ENCODE measurements around the gene MTUS2. TPM values are rescaled to one million over a fixed set of nuclear protein-coding genes. Genes with fewer than 3 reads are reported as not detected.
A peak's percentile ranks its signal among the peaks of the same experiment; 100 is the strongest.

MTUS2 gene
- total and polyA plus RNA-seq, 3 experiments from 2014 or later = 0.60 TPM; not detected in 2

- H3K9me3 Mint-ChIP-seq = peaks cover 0 to 6% (median 0%) of the 10 kb centered on the region in 5 donors
- H3K27ac ChIP-seq (ENCODE audit: low read depth, low read length) = no peak overlapping the region
- H3K4me3 Mint-ChIP-seq = no peak overlapping the region
- H3K27ac Mint-ChIP-seq = no peak overlapping the region
- ChIA-PET CTCF (no interaction called here), POLR2A (no interaction called here)
- peaks cover 5 to 12% (median 5%) of the 10 kb centered on the region in 3 donors for H3K4me1 Mint-ChIP-seq
- no peaks in the 10 kb centered on the region for H3K36me3 ChIP-seq (ENCODE audit: insufficient read depth, low read length)
- peaks cover 0 to 1% (median 0%) of the 10 kb centered on the region in 3 donors for H3K36me3 Mint-ChIP-seq
- H3K4me3 ChIP-seq (ENCODE audit: low read length) = no peak overlapping the region
- no peaks in the 10 kb centered on the region for H3K9me3 ChIP-seq (ENCODE audit: low read length)
- H3K27me3 ChIP-seq (ENCODE audit: insufficient read depth, low read length, poor library complexity, severe bottlenecking) = no peaks in the 10 kb centered on the region
- DNase-seq = no peak
- peaks cover 0 to 3% of the 10 kb centered on the region in 2 donors for H3K27me3 Mint-ChIP-seq
- H3K4me1 ChIP-seq (ENCODE audit: insufficient read depth, low read length) = no peaks in the 10 kb centered on the region
Measured at GRCh38 chr13:29129616-29130015, 309.5 kb downstream of the MTUS2 start.

- Histone ChIP-seq H3K27ac (ENCODE audit: low read depth, low read length) (no peak overlapping the region), H3K4me3 (ENCODE audit: low read length) (no peak overlapping the region), H3K4me1 (ENCODE audit: insufficient read depth, low read length) (no peaks in the 10 kb centered on the region), H3K36me3 (ENCODE audit: insufficient read depth, low read length) (no peaks in the 10 kb centered on the region), H3K9me3 (ENCODE audit: low read length) (no peaks in the 10 kb centered on the region), H3K27me3 (ENCODE audit: insufficient read depth, low read length, poor library complexity, severe bottlenecking) (no peaks in the 10 kb centered on the region)
- Mint-ChIP-seq H3K27me3 (peaks cover 0 to 3% of the 10 kb centered on the region in 2 donors), H3K27ac (no peak overlapping the region), H3K9me3 (peaks cover 0 to 10% (median 0%) of the 10 kb centered on the region in 5 donors), H3K4me1 (peaks cover 2 to 9% (median 3%) of the 10 kb centered on the region in 3 donors), H3K36me3 (peaks cover 0 to 1% (median 0%) of the 10 kb centered on the region in 3 donors), H3K4me3 (no peak overlapping the region)
- POLR2A ChIA-PET = no interaction called here
- no peak for DNase-seq
- CTCF ChIA-PET = no interaction called here
Measured at GRCh38 chr13:29131159-29131558, 311.0 kb downstream of the MTUS2 start.

GRCh38 chr13:29131881-29132668 lies 311.9 kb downstream of the MTUS2 start:
- Mint-ChIP-seq H3K27ac (no peak overlapping the region), H3K36me3 (peaks cover 0 to 1% (median 0%) of the 10 kb centered on the region in 3 donors), H3K9me3 (peaks cover 0 to 11% (median under 1%) of the 10 kb centered on the region in 5 donors), H3K4me3 (no peak overlapping the region), H3K4me1 (peaks cover 0 to 2% (median 0%) of the 10 kb centered on the region in 3 donors), H3K27me3 (peaks cover 0 to 3% of the 10 kb centered on the region in 2 donors)
- H3K27ac ChIP-seq (ENCODE audit: low read depth, low read length) = no peak overlapping the region
- DNase-seq = no peak
- no peak overlapping the region for H3K4me3 ChIP-seq (ENCODE audit: low read length)
- no peaks in the 10 kb centered on the region for H3K36me3 ChIP-seq (ENCODE audit: insufficient read depth, low read length)
- H3K27me3 ChIP-seq (ENCODE audit: insufficient read depth, low read length, poor library complexity, severe bottlenecking) = no peaks in the 10 kb centered on the region
- ChIA-PET POLR2A (no interaction called here), CTCF (no interaction called here)
- H3K4me1 ChIP-seq (ENCODE audit: insufficient read depth, low read length) = no peaks in the 10 kb centered on the region
- H3K9me3 ChIP-seq (ENCODE audit: low read length) = no peaks in the 10 kb centered on the region

- Histone ChIP-seq H3K4me1 (ENCODE audit: insufficient read depth, low read length) (no peaks in the 10 kb centered on the region), H3K9me3 (ENCODE audit: low read length) (no peaks in the 10 kb centered on the region), H3K27me3 (ENCODE audit: insufficient read depth, low read length, poor library complexity, severe bottlenecking) (no peaks in the 10 kb centered on the region), H3K4me3 (ENCODE audit: low read length) (no peak overlapping the region), H3K36me3 (ENCODE audit: insufficient read depth, low read length) (no peaks in the 10 kb centered on the region), H3K27ac (ENCODE audit: low read depth, low read length) (no peak overlapping the region)
- CTCF ChIA-PET = no interaction called here
- DNase-seq = no peak
- Mint-ChIP-seq H3K4me1 (no peaks in the 10 kb centered on the region), H3K4me3 (no peak overlapping the region), H3K27ac (no peak overlapping the region), H3K36me3 (peaks cover 0 to 1% (median 0%) of the 10 kb centered on the region in 3 donors), H3K9me3 (peaks cover 0 to 18% (median 5%) of the 10 kb centered on the region in 5 donors), H3K27me3 (no peaks in the 10 kb centered on the region)
- POLR2A ChIA-PET = no interaction called here
Measured at GRCh38 chr13:29136341-29136740, 316.2 kb downstream of the MTUS2 start.

- Mint-ChIP-seq H3K9me3 (peaks cover 0 to 18% (median 5%) of the 10 kb centered on the region in 5 donors), H3K27me3 (no peaks in the 10 kb centered on the region), H3K36me3 (peaks cover 0 to 1% (median 0%) of the 10 kb centered on the region in 3 donors), H3K4me3 (no peak overlapping the region), H3K27ac (no peak overlapping the region), H3K4me1 (no peaks in the 10 kb centered on the region)
- H3K27me3 ChIP-seq (ENCODE audit: insufficient read depth, low read length, poor library complexity, severe bottlenecking) = no peaks in the 10 kb centered on the region
- no peak overlapping the region for H3K4me3 ChIP-seq (ENCODE audit: low read length)
- DNase-seq = no peak
- no peaks in the 10 kb centered on the region for H3K4me1 ChIP-seq (ENCODE audit: insufficient read depth, low read length)
- ChIA-PET CTCF (no interaction called here), POLR2A (no interaction called here)
- H3K36me3 ChIP-seq (ENCODE audit: insufficient read depth, low read length) = no peaks in the 10 kb centered on the region
- H3K27ac ChIP-seq (ENCODE audit: low read depth, low read length) = no peak overlapping the region
- no peaks in the 10 kb centered on the region for H3K9me3 ChIP-seq (ENCODE audit: low read length)
Measured at GRCh38 chr13:29137016-29137415, 316.9 kb downstream of the MTUS2 start.

- Mint-ChIP-seq H3K9me3 (peaks cover 0 to 22% (median 5%) of the 10 kb centered on the region in 5 donors), H3K4me1 (no peaks in the 10 kb centered on the region), H3K4me3 (no peak overlapping the region), H3K36me3 (peaks cover 0 to 1% (median 0%) of the 10 kb centered on the region in 3 donors), H3K27ac (no peak overlapping the region), H3K27me3 (no peaks in the 10 kb centered on the region)
- no peak overlapping the region for H3K4me3 ChIP-seq (ENCODE audit: low read length)
- ChIA-PET POLR2A (no interaction called here), CTCF (no interaction called here)
- no peaks in the 10 kb centered on the region for H3K36me3 ChIP-seq (ENCODE audit: insufficient read depth, low read length)
- H3K9me3 ChIP-seq (ENCODE audit: low read length) = no peaks in the 10 kb centered on the region
- DNase-seq = no peak
- no peaks in the 10 kb centered on the region for H3K4me1 ChIP-seq (ENCODE audit: insufficient read depth, low read length)
- no peak overlapping the region for H3K27ac ChIP-seq (ENCODE audit: low read depth, low read length)
- H3K27me3 ChIP-seq (ENCODE audit: insufficient read depth, low read length, poor library complexity, severe bottlenecking) = no peaks in the 10 kb centered on the region
Measured at GRCh38 chr13:29137995-29138394, 317.9 kb downstream of the MTUS2 start.

- H3K4me3 ChIP-seq (ENCODE audit: low read length) = no peak overlapping the region
- H3K27me3 ChIP-seq (ENCODE audit: insufficient read depth, low read length, poor library complexity, severe bottlenecking) = no peaks in the 10 kb centered on the region
- CTCF ChIA-PET = no interaction called here
- no peak overlapping the region for H3K27ac Mint-ChIP-seq
- POLR2A ChIA-PET = no interaction called here
- no peaks in the 10 kb centered on the region for H3K4me1 ChIP-seq (ENCODE audit: insufficient read depth, low read length)
- no peaks in the 10 kb centered on the region for H3K36me3 Mint-ChIP-seq
- H3K4me3 Mint-ChIP-seq = no peak overlapping the region
- no peaks in the 10 kb centered on the region for H3K4me1 Mint-ChIP-seq
- no peaks in the 10 kb centered on the region for H3K36me3 ChIP-seq (ENCODE audit: insufficient read depth, low read length)
- H3K9me3 ChIP-seq (ENCODE audit: low read length) = no peaks in the 10 kb centered on the region
- no peak overlapping the region for H3K27ac ChIP-seq (ENCODE audit: low read depth, low read length)
- no peaks in the 10 kb centered on the region for H3K27me3 Mint-ChIP-seq
- H3K9me3 Mint-ChIP-seq = peaks cover 0 to 14% (median 9%) of the 10 kb centered on the region in 5 donors
- no peak for DNase-seq
Measured at GRCh38 chr13:29140277-29140676, 320.1 kb downstream of the MTUS2 start.

GRCh38 chr13:29143847-29144246 lies 323.7 kb downstream of the MTUS2 start:
- Mint-ChIP-seq H3K27ac (peak overlapping the region in 1 of 8 donors; percentile 46), H3K9me3 (peaks cover 0 to 13% (median 2%) of the 10 kb centered on the region in 5 donors), H3K4me1 (no peaks in the 10 kb centered on the region), H3K36me3 (no peaks in the 10 kb centered on the region), H3K4me3 (no peak overlapping the region), H3K27me3 (peaks cover 0 to 3% of the 10 kb centered on the region in 2 donors)
- H3K4me1 ChIP-seq (ENCODE audit: insufficient read depth, low read length) = no peaks in the 10 kb centered on the region
- H3K4me3 ChIP-seq (ENCODE audit: low read length) = no peak overlapping the region
- no peaks in the 10 kb centered on the region for H3K36me3 ChIP-seq (ENCODE audit: insufficient read depth, low read length)
- no peaks in the 10 kb centered on the region for H3K9me3 ChIP-seq (ENCODE audit: low read length)
- CTCF ChIA-PET = interaction anchor here (0.7 kb wide), 1 partner anchor 735 kb away, joined by 3 read pairs; no protein-coding TSS in a partner anchor
- POLR2A ChIA-PET = no interaction called here
- no peaks in the 10 kb centered on the region for H3K27me3 ChIP-seq (ENCODE audit: insufficient read depth, low read length, poor library complexity, severe bottlenecking)
- no peak overlapping the region for H3K27ac ChIP-seq (ENCODE audit: low read depth, low read length)
- no peak for DNase-seq
